ENCODE results near the gene AP2A2.

- TF ChIP-seq, protein P1, sequence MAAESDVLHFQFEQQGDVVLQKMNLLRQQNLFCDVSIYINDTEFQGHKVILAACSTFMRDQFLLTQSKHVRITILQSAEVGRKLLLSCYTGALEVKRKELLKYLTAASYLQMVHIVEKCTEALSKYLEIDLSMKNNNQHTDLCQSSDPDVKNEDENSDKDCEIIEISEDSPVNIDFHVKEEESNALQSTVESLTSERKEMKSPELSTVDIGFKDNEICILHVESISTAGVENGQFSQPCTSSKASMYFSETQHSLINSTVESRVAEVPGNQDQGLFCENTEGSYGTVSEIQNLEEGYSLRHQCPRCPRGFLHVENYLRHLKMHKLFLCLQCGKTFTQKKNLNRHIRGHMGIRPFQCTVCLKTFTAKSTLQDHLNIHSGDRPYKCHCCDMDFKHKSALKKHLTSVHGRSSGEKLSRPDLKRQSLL (tag by site-specific recombination; IDR thresholded peaks at IDR 0.05), result no peak
- TF ChIP-seq TCF7L2 (IDR thresholded peaks at IDR 0.05; ENCODE audit: borderline replicate concordance, low read depth, low read length) (no peak), HIC1 (tag by site-specific recombination; IDR thresholded peaks at IDR 0.05) (no peak), YY2 (tag by site-specific recombination; IDR thresholded peaks at IDR 0.05) (no peak), BCL11A (tag by site-specific recombination; IDR thresholded peaks at IDR 0.05; ENCODE audit: low read depth) (no peak)
Observed at GRCh38 chr11:1041471-1041870, 115.8 kb downstream of the AP2A2 start.
